ENCODE data around the gene CDK6. TPM values are rescaled to one million over a fixed set of nuclear protein-coding genes. Genes with fewer than 3 reads are reported as not detected.

Gene CDK6
- polyA plus RNA-seq, 1 donor: 48.9 TPM

- no peak for DNase-seq
These were observed 8.8 kb downstream of the CDK6 start for GRCh38 chr7:92827464-92828120.

GRCh38 chr7:92826258-92826938, 10.0 kb downstream of the CDK6 start:
- DNase-seq: no peak

GRCh38 chr7:92824901-92825480, 11.4 kb downstream of the CDK6 start:
- no peak for DNase-seq

- no peak for DNase-seq
These were observed 11.9 kb downstream of the CDK6 start for GRCh38 chr7:92824450-92824849.

GRCh38 chr7:92823042-92823441, 13.3 kb downstream of the CDK6 start:
- DNase-seq: no peak

- DNase-seq: no peak
These were observed 16.2 kb downstream of the CDK6 start for GRCh38 chr7:92820191-92820590.

GRCh38 chr7:92817398-92817797, 19.0 kb downstream of the CDK6 start:
- DNase-seq: no peak

- no peak for DNase-seq
These were observed 21.0 kb downstream of the CDK6 start for GRCh38 chr7:92815412-92815811.

- DNase-seq: no peak
These were observed 22.9 kb downstream of the CDK6 start for GRCh38 chr7:92813390-92814024.

GRCh38 chr7:92811158-92811557, 25.2 kb downstream of the CDK6 start:
- DNase-seq: no peak

- DNase-seq: peak; percentile 71
These were observed 26.4 kb downstream of the CDK6 start for GRCh38 chr7:92809760-92810573.

- no peak for DNase-seq
These were observed 27.0 kb downstream of the CDK6 start for GRCh38 chr7:92809397-92809759.

- DNase-seq: no peak
These were observed 27.7 kb downstream of the CDK6 start for GRCh38 chr7:92808635-92809034.

GRCh38 chr7:92808006-92808405, 28.4 kb downstream of the CDK6 start:
- DNase-seq: no peak

- DNase-seq: no peak
These were observed 29.9 kb downstream of the CDK6 start for GRCh38 chr7:92806496-92806895.

GRCh38 chr7:92802406-92802805, 34.0 kb downstream of the CDK6 start:
- DNase-seq: no peak

- DNase-seq: no peak
These were observed 36.7 kb downstream of the CDK6 start for GRCh38 chr7:92799446-92800211.

GRCh38 chr7:92798517-92799249, 37.7 kb downstream of the CDK6 start:
- DNase-seq: no peak

- no peak for DNase-seq
These were observed 38.7 kb downstream of the CDK6 start for GRCh38 chr7:92797693-92798092.

- DNase-seq: no peak
These were observed 39.1 kb downstream of the CDK6 start for GRCh38 chr7:92797284-92797683.

- DNase-seq: no peak
These were observed 41.5 kb downstream of the CDK6 start for GRCh38 chr7:92794831-92795230.

Data from left kidney (tissue), 2 donors.